Chondrocyte (in vitro differentiated cells): ENCODE results near the gene BANF1. TPM values are rescaled to one million over a fixed set of nuclear protein-coding genes. Genes with fewer than 3 reads are reported as not detected.

Experiments used
- DNase-seq: peaks from one replicate; pipeline ENCODE4 v3.0.0; 2021; ENCODE audit warnings: mixed read lengths, low spot score
- H3K27ac Mint-ChIP-seq: one replicate; pipeline ENCODE4 v1.8.0; 2021; ENCODE audit warnings: mild to moderate bottlenecking, moderate library complexity, mixed read lengths; ENCODE audit not compliant: unreplicated experiment
- H3K27me3 Mint-ChIP-seq: 2 replicates; pipeline ENCODE4 v1.8.0; 2021; ENCODE audit warnings: low read depth, mixed read lengths
- H3K36me3 Mint-ChIP-seq: 2 replicates; pipeline ENCODE4 v1.8.0; 2021; ENCODE audit warnings: low read depth, mixed read lengths
- H3K4me1 Mint-ChIP-seq: 2 replicates; pipeline ENCODE4 v1.8.0; 2021; ENCODE audit warnings: low read depth, mild to moderate bottlenecking, mixed read lengths
- H3K4me3 Mint-ChIP-seq: one replicate; pipeline ENCODE4 v1.8.0; 2021; ENCODE audit warnings: mild to moderate bottlenecking, moderate library complexity, mixed read lengths; ENCODE audit not compliant: unreplicated experiment
- H3K9me3 Mint-ChIP-seq: 2 replicates; pipeline ENCODE4 v1.8.0; 2021; ENCODE audit warnings: low read depth, mixed read lengths
- total RNA-seq: library from RNA; stranded (reverse); gene quantifications from 3 replicates; pipeline ENCODE4 v1.2.1, GENCODE V29; 2021
- TF ChIP-seq, protein P1 (sequence below): fragments of 200-600 bp; sonication (generic); IDR thresholded peaks from 2 replicates; pipeline ENCODE4 v1.5.0; 2021; ENCODE audit warnings: antibody characterized with exemption, mild to moderate bottlenecking, moderate library complexity

BANF1 gene
- total RNA-seq, 1 donor from 2014 or later = 187 TPM

DNA sequence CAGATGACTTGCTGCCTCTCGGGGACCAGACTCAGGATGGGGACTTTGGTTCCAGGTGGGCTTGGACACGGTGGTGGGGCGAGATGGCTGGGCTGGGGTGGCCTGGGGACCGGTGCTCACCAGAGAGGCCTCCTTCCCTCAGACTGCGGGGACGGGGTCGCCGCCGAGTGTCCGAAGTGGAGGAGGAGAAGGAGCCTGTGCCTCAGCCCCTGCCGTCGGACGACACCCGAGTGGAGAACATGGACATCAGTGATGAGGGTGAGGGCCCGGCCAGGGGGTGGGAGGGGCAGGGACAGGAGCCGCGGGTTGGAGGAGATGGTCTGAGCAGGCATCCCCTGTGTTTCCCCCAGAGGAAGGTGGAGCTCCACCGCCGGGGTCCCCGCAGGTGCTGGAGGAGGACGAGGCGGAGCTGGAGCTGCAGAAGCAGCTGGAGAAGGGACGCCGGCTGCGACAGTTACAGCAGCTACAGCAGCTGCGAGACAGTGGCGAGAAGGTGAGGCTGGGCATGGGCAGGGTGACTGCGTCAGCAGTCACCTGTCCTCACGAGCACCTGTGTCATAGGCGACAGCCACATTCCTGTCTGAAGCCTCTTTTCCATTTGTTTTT, 34.9 kb upstream of the BANF1 start:
- Mint-ChIP-seq H3K27ac (no peak overlapping the region), H3K4me3 (no peak overlapping the region), H3K4me1 (peaks cover 16% of the 10 kb centered on the region), H3K9me3 (no peaks in the 10 kb centered on the region), H3K27me3 (no peaks in the 10 kb centered on the region), H3K36me3 (peaks cover 39% of the 10 kb centered on the region)
- no peak for DNase-seq
- TF ChIP-seq, protein P1, sequence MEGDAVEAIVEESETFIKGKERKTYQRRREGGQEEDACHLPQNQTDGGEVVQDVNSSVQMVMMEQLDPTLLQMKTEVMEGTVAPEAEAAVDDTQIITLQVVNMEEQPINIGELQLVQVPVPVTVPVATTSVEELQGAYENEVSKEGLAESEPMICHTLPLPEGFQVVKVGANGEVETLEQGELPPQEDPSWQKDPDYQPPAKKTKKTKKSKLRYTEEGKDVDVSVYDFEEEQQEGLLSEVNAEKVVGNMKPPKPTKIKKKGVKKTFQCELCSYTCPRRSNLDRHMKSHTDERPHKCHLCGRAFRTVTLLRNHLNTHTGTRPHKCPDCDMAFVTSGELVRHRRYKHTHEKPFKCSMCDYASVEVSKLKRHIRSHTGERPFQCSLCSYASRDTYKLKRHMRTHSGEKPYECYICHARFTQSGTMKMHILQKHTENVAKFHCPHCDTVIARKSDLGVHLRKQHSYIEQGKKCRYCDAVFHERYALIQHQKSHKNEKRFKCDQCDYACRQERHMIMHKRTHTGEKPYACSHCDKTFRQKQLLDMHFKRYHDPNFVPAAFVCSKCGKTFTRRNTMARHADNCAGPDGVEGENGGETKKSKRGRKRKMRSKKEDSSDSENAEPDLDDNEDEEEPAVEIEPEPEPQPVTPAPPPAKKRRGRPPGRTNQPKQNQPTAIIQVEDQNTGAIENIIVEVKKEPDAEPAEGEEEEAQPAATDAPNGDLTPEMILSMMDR = no peak

DNA sequence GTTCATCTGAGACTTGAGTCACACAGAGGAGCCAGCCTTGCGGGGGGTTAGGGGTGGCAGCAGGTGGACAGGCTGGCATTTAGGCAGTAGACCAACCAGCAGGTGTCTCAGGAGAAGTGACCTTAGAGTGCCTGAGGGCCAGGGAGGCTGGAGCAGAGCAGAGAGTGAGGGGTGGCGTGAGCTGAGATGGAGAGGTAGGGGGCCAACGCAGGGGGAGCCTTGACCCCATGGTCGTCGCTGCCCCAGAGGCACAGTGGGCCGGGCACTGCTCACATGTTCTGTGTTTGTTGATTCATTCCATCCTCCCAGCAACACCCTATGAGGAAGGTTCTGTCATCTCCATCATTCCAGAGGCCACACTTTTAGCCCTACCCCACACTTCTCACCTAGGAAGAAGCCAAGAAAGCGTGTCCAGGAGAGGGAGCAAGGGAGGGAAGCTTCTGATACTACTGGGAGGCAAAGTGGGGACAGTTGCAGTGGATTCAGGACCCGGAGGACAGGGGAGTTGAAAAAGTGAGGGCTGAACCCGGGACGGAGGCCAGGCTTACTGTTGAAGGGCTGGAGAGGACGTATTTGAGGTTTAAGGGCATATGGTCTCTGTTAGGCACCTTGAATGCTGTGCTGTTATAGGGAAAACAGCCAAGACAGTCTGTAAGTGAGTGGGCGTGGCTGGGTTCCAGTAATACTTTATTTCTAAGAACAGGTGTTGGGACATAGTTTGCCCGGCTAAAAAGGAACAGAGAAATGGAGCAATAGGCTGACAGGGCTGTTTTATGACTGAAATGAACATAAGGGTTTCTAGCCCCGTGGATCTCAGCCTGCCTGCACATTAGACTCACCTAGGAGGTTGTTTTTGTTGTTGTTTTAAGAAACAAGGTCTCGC, 33.5 kb upstream of the BANF1 start:
- H3K36me3 Mint-ChIP-seq = peaks cover 39% of the 10 kb centered on the region
- H3K27ac Mint-ChIP-seq = no peak overlapping the region
- no peak for DNase-seq
- H3K4me3 Mint-ChIP-seq = no peak overlapping the region
- peaks cover 3% of the 10 kb centered on the region for H3K4me1 Mint-ChIP-seq
- H3K27me3 Mint-ChIP-seq = no peaks in the 10 kb centered on the region
- H3K9me3 Mint-ChIP-seq = no peaks in the 10 kb centered on the region
- TF ChIP-seq, protein P1 = no peak

- Mint-ChIP-seq H3K27ac (no peak overlapping the region), H3K4me1 (no peaks in the 10 kb centered on the region), H3K9me3 (no peaks in the 10 kb centered on the region), H3K36me3 (peaks cover 29% of the 10 kb centered on the region), H3K4me3 (no peak overlapping the region), H3K27me3 (no peaks in the 10 kb centered on the region)
- TF ChIP-seq, protein P1 = no peak
- DNase-seq = no peak
Observed at GRCh38 chr11:65972116-65972515, 30.2 kb upstream of the BANF1 start.

GRCh38 chr11:65973439-65974110, 28.7 kb upstream of the BANF1 start:
- DNase-seq = no peak
- Mint-ChIP-seq H3K36me3 (peaks cover 23% of the 10 kb centered on the region), H3K4me3 (no peak overlapping the region)

More at GRCh38 chr11:65973439-65974110, 28.7 kb upstream of the BANF1 start:
- no peaks in the 10 kb centered on the region for H3K4me1 Mint-ChIP-seq
- no peaks in the 10 kb centered on the region for H3K27me3 Mint-ChIP-seq
- no peak overlapping the region for H3K27ac Mint-ChIP-seq
- TF ChIP-seq, protein P1 = no peak
- no peaks in the 10 kb centered on the region for H3K9me3 Mint-ChIP-seq
